DMS153 (cell line): Measurements from ENCODE around the gene NRDE2.
"Not testable (repeated sequence)": the region's sequence is repeated elsewhere in the genome, so short reads cannot be mapped to it uniquely, and the experiment has no call there.

ENCODE experiments used
- DNase-seq: peaks from one replicate; lab custom pipeline; 2025; lab: John Stamatoyannopoulos, UW

Gene NRDE2

DNA sequence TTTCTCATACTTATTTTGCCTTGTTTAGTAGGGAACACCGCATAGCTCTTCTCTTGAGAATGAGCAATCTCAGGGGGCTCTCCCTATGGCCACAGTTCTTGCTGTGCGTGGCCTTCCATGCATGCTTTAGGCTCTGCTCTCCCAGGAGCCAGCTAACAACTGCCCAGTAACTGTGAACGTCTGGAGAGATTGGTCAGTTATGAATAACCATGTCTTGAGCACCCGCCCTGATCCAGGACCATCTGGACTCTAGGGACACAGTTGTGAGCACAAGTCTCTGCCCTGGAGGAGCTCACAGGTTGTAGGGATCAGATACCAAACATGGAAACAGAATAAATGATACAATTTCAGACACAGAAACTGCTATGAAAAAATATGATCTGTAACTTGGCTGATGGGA lies 63.3 kb downstream of the NRDE2 start:
- DNase-seq: no peak

DNA sequence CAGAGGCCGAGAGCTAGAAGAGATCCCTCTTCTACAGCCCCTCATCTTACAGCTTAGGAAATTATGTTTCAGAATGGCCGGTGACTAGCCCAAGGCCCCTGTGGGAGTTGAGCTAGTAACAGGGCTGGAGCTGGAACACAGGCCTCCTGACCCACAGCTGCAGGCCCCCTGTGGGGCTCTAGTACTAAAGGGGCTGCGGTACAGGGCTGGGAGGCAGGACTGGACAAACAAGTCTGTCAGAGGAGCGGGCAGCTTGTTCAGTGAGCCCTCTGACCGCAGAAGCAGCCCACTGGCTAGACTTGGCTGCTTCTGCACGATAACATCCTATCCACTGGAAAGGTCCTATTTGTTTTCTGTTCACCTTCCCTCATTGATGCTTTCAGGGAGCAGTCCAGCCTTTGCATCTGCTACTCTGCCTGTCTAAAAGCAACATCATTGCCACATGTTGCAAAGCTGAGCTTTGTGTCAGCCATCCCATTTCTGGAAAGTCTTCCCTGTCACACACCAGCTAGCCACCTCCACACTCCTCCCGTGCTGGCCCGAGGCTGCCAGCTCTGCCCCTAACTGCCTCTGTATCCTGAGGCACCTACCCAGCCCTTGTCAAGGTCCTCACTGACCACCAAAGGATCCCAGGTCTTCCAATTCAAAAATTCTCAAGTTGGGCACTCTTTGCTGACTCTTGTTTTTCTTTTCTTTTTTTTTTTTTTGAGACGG lies 65.1 kb downstream of the NRDE2 start:
- DNase-seq: no peak

DNA sequence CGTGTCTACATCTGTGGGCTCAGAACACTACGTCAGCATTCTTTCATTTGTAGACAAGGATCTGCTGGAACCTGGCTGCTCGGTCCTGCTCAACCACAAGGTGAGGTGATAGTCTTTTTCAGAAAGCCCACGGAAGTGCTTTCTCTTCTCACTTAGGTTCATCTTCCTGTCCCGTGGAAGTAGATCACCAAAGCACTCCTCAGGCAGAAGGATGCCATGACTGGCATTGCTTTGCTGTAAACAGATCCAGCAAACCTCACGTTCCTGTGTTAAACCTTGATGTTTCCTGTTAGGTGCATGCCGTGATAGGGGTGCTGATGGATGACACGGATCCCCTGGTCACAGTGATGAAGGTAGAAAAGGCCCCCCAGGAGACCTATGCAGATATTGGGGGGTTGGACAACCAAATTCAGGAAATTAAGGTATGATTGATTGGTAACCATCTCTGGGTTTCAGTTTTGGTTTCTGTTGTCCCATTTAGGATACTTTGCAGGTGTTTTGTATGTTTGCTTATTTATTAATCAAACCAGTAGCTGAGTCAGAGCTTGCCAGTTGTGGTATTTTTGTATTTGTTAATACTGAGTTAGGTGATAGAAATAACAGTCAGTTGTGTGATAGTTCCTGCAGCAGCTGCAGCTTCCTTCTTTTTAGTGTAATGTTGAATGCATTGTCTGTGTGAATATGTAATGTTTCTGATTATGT lies 67.8 kb downstream of the NRDE2 start:
- DNase-seq: no peak

DNA sequence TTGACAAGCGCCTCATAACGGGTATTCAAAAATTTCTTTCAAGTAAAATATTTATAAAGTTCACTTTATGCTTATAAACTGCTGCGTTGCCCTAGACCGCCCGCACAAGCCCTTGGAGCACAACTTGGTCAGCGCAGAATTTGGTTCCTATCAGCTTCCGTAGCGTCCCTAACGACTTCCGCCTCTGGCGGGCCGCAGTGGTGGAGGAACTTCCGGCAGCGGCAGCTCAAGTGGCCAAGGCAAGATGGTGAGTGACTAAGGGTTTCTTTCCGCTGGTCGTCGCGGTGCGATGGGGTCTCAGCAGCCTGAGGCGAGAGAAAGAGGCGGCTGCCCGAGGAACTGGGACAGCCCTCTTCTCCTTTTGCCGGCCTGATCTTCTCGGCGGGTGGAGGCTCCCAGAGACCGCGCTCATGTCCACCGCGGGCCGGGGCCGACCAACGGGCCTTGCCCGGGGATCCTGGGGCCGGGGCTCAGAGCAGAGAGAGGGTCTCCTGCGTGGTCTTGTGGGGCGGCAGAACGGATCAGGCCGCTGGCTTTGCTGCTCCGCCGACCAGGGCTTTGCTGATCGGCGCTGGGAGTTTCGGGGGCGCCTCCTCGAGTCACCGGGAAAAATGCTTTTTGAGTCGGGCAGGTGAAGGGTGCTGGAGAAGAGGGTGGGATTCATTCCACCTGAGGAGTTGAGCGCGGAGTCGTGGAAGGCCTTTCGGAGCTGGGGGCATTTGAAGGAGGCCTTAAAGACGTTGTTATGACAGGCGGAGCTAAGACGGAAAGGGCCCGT lies 75.2 kb downstream of the NRDE2 start, which contains the start of gene PSMC1:
Gene PSMC1 (plus strand): TSS at position 200 of the 778 bp plus-strand sequence. CDS start 45 bp downstream, at position 245.
- peak; percentile 85 for DNase-seq

DNA sequence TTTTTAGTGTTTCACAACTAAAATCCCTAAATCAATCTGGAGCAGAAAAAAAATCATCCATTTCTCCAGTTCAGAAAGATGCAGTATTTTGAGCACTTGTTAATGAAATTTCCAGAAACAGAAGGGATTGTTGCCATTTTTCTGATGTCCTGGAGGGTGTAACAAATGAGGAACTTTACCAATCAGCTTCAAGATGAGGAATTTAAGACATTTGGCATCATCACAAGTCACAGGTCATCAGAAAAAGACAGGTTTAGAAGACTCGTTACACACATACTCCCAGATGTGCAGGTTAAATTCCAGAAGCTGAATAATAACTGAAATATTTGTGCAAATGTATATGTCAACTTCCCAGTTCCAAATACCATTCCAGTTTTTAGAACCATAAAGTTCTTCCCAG lies 75.9 kb downstream of the NRDE2 start:
- no peak for DNase-seq

DNA sequence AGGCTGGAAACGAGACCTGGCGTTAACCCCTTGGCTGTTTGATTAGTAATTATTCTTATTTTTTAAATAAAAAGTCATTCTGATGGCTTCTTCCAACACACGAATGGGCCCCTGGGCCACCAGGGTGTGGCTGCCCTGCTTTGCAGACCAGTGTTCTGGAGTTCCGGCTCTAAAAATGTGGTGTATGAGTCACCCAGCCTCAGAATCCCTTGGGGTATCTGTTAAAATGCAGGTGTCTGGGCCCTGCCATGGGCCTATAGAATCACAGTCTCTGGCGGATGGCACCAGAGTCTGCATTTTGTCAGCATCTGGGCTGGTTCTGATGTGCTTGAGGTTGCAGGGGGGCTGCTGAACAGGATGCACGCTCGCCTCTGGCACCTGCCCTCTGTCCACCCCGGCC lies 77.9 kb downstream of the NRDE2 start:
- no peak for DNase-seq

DNA sequence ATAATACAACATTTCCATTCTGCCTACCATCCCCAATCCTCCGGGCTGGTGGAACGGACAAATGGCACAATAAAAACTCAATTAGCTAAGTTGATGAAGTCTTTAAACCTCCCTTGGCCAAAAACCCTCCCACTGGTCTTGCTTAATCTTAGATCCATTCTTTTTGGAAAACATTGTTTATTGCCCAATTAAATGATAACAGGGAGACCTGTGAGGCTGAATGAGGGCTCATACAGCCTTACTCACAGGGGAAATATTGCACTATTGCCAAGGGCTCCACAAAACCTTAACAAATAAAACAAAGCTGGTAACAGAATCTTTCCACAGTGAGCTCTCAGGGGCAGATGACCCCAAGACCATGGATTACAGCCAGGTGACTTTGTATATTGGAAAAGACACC lies 83.1 kb downstream of the NRDE2 start:
- DNase-seq: no peak

DNA sequence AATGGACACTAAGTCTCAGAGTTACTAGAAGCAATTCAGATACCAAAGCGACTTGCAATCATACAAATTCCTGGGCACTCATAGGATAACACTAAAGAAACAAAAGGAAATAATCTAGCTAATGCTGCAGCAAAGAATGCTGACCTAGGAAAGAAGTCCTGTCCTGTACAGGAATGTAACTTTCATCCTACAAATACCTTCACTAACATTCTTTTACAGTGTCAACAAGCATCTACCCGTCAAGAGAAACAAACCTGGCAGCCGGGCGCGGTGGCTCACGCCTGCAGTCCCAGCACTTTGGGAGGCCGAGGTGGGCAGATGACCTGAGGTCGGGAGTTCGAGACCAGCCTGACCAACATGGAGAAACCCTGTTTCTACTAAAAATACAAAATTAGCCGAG lies 84.3 kb downstream of the NRDE2 start:
- not testable (repeated sequence) for DNase-seq

DNA sequence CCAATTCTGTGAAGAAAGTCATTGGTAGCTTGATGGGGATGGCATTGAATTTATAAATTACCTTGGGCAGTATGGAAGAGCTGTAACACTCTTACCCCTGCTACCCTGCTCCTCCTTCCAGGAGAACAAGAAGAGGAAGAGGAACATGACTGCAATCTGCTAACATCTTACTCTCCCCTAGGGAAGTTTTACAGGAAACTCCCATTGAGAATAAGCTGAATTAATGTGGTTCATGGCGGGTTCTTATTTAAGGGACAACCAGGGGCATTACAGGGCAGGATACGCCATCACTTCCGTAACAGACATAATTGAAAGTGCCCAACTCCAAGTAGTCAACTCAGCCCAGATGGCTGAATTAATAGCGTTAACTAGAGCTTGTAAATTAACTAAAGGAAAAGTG lies 84.8 kb downstream of the NRDE2 start:
- DNase-seq: no peak

DNA sequence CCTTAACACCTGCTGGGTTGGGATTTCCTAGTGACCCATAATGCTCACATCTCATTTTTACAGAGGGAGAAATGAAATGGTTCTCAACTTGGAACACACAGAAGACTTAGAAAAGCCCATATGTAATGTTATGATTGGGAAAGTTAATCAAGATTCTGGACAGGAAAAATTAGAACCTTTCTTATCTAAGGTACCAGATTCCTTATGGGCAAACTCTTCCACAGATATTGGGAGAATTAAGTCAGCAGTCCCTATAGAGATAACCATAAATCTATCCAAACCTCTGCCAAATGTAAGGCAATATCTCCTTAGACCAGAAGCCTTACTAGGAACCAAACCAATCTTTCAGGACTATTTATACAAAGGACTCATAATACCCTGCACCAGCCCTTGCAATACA lies 89.3 kb downstream of the NRDE2 start:
- no peak for DNase-seq

DNA sequence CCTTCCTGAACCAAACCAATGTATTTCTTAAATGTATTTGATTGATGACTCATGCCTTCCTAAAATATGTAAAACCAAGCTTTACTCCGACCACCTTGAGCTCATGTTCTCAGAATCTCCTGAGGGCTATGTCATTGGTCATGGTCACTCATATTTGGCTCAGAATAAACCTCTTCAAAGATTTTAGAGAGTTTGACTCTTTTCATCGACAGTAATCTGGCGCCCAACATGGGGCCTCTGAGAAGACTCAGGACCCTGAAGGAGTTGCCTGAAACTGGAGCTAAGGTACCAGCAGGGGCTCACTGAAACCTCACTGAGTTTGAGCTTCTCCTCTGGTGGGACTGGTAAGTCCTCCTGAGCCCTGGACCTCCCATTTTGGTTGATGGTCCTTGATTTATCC lies 92.6 kb downstream of the NRDE2 start:
- no peak for DNase-seq

DNA sequence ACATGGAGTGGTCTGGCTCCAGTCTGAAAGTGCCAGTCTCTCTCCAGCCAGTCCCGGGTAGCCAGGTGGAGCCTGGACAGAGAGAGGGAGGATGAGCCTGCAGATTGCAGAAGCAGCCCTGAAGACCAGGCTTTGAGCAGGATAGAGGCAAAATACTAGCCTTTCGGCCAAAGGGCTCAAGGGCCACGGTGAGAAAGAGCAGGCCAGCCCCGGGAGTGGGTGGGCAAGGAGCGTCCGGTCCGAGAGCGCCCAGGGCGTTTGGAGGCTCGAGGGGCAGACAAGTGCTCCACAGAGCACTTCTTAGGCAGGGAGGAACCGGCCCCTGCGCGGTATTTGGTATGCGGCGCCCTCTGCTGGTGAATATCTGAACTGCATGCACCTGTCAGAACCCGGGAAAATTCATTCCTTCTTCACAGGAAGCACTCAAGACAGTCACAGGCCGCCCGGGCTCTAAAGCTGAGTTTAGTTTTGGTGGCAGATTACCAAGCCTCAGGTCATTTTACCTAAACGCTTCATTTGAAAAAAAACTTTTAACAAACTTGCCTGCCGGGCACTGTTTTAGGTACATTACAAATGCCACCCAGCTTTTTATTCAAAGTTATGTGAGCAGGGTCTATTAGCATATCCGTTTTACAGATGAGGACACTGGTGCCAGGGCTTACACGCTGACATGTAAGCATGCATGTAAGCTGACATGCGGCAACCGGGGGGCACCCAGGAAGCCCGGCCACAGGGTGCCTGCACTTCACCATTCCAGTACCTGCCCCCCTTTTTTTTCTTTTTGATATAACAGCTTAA lies 96.4 kb downstream of the NRDE2 start:
- peak; percentile 30 for DNase-seq

DNA sequence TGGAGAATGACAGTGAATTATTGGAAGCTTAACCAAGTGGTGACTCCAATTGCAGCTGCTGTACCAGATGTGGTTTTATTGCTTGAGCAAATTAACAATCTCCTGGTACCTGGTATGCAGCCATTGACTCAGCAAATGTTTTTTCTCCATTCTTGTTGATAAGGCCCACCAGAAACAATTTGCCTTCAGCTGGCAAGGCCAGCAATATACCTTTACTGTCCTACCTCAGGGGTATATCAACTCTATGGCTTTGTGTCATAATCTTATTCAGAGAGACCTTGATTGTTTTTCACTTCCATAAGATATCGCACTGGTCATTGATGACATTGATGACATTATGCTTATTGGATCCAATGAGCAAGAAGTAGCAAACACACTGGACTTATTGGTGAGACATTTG lies 101.8 kb downstream of the NRDE2 start:
- not testable (repeated sequence) for DNase-seq

DNA sequence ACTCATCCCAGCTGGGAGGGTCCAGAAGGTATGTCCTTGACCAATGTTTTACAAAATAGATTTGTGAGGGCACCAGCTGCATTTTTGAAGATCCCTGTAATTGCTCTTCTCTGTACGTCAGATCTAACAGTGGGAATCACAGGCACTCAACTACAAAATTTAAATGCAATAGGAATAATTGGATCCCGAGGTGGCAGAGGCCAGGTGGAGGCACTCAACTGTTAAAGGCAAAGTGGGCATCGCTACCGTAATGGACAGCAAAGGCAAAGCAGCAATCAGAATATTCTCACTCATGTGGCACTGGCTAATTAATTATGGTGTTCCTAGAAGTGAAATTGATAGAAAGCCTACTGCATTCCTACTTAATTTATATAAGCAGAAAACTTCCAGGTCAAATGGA lies 103.3 kb downstream of the NRDE2 start:
- DNase-seq: no peak
